Panc1 (cell line): Measurements from ENCODE around the gene FBXL14.

ENCODE experiments used
- CTCF ChIP-seq: fragments of 450-650 bp; IDR thresholded peaks from 2 replicates; pipeline ENCODE4 v1.5.1; 2017; ENCODE audit warnings: mild to moderate bottlenecking
- POLR2AphosphoS5 ChIP-seq: IDR thresholded peaks from 2 replicates; pipeline ENCODE4 v1.6.1; 2012; ENCODE audit warnings: mild to moderate bottlenecking, low read depth, low read length, moderate library complexity
- SIN3A ChIP-seq: IDR thresholded peaks from 2 replicates; pipeline ENCODE4 v1.6.1; 2012; ENCODE audit warnings: low read depth, mild to moderate bottlenecking, low read length, moderate library complexity, borderline replicate concordance; ENCODE audit not compliant: insufficient read depth

DNA sequence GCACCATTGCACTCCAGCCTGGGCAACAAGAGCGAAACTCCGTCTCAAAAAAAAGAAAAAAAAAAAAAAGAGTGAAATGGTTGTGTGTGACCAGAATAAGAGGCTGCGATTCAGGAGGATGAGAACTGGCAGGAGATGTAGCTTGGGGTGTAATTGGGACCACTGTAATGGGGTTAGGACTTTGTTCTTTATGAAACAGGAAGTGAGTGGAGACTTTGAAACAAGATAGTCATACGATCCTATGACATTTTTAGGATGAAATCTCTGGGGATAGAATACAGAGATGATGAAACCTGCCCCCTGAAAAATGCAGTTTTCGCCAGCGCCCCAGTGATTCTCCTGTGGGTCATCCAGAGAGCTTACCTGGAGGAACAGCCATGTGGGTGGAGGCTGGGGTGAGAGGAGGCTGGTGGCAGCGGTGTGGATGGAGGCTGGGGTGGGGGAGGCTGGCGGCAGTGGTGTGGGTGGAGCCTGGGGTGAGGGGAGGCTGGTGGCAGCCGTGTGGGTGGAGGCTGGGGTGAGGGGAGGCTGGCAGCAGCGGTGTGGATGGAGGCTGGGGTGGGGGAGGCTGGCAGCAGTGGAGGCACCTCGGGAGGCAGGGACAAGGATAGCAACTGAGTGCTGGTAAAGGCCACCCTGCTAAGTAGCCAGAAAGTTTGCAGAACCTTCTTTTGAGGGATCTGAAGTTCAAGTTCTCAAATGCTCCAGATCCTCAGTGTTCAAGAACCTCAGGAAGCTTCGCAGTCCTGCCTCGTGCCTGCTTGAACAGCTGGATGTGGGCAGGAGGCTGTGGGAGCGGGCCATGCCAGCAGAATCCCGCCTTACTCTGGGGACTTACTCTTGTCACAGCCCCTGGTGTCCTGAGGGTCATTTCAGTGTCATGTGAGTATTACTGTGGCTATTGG, 20.2 kb downstream of the FBXL14 start:
- TF ChIP-seq CTCF: no peak
- no peak for TF ChIP-seq POLR2AphosphoS5
- no peak for TF ChIP-seq SIN3A
